Epithelial cell of proximal tubule (primary cell): Measurements from ENCODE around the gene DLX4. TPM values are rescaled to one million over a fixed set of nuclear protein-coding genes. Genes with fewer than 3 reads are reported as not detected.

Experiments
- DNase-seq: peaks from one replicate; pipeline ENCODE4 v3.0.0-alpha.2; 2011; ENCODE audit warnings: low read depth
- H3K4me3 ChIP-seq: 2 replicates; pipeline ENCODE4 v1.5.1; 2011; ENCODE audit warnings: low read depth, mild to moderate bottlenecking, low read length
- CTCF ChIP-seq: conservative IDR thresholded peaks from 2 replicates; pipeline ENCODE4 v1.5.1; 2012; ENCODE audit warnings: low read depth, mild to moderate bottlenecking, low read length
- total RNA-seq: library from RNA; depleted of rRNA; stranded (reverse); fragments of >200 nt; gene quantifications from 2 replicates; pipeline ENCODE4 v1.2.3, GENCODE V29; 2015

Gene DLX4
- total RNA-seq, 1 donor from 2014 or later: not detected

- no peak for DNase-seq
- no peak for TF ChIP-seq CTCF
- H3K4me3 ChIP-seq: no peak overlapping the region
Observed at GRCh38 chr17:49932901-49933300, 36.1 kb upstream of the DLX4 start.

GRCh38 chr17:49935526-49936210 is 33.3 kb upstream of the DLX4 start:
- H3K4me3 ChIP-seq: no peak overlapping the region
- TF ChIP-seq CTCF: no peak
- DNase-seq: no peak

GRCh38 chr17:49936386-49936785 is 32.6 kb upstream of the DLX4 start:
- no peak overlapping the region for H3K4me3 ChIP-seq
- no peak for DNase-seq
- no peak for TF ChIP-seq CTCF

GRCh38 chr17:49939318-49939717 is 29.7 kb upstream of the DLX4 start:
- DNase-seq: no peak
- no peak overlapping the region for H3K4me3 ChIP-seq

GRCh38 chr17:49941427-49941826 is 27.6 kb upstream of the DLX4 start:
- no peak for TF ChIP-seq CTCF
- no peak overlapping the region for H3K4me3 ChIP-seq
- DNase-seq: no peak

More at GRCh38 chr17:49939318-49939717, 29.7 kb upstream of the DLX4 start:
- no peak for TF ChIP-seq CTCF

GRCh38 chr17:49942947-49943346 is 26.0 kb upstream of the DLX4 start:
- no peak for DNase-seq
- no peak overlapping the region for H3K4me3 ChIP-seq

More at GRCh38 chr17:49942947-49943346, 26.0 kb upstream of the DLX4 start:
- TF ChIP-seq CTCF: no peak
